ENCODE measurements around the gene FBN1.

DNA sequence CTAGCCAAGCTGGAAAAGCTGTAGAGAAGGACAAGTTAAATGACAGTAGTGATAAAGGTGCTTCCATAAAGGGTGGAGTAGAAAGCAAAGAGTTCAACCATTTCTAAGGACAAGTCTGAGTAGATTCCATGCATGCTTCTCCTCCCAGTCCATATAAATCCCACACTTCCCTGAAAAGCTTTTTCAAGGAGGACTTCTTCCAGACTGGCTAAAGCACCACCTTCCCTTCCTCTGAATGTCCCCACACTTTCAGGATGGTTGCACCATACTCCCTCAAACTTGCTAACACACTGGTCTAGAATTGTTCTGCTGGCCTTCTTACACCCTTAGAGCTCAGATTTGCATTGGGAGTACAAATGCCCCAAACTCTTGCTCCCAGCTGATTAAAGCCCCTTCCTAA is 40.9 kb downstream of the FBN1 start:
- TF ChIP-seq, protein P1, sequence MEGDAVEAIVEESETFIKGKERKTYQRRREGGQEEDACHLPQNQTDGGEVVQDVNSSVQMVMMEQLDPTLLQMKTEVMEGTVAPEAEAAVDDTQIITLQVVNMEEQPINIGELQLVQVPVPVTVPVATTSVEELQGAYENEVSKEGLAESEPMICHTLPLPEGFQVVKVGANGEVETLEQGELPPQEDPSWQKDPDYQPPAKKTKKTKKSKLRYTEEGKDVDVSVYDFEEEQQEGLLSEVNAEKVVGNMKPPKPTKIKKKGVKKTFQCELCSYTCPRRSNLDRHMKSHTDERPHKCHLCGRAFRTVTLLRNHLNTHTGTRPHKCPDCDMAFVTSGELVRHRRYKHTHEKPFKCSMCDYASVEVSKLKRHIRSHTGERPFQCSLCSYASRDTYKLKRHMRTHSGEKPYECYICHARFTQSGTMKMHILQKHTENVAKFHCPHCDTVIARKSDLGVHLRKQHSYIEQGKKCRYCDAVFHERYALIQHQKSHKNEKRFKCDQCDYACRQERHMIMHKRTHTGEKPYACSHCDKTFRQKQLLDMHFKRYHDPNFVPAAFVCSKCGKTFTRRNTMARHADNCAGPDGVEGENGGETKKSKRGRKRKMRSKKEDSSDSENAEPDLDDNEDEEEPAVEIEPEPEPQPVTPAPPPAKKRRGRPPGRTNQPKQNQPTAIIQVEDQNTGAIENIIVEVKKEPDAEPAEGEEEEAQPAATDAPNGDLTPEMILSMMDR (conservative IDR thresholded peaks at IDR 0.05 in 1 of 2, IDR thresholded peaks at IDR 0.05 in 1 of 2; ENCODE audit: extremely low read depth in 1 of 2, insufficient read depth in 1 of 2, low read depth in 1 of 2, low read length in 2 of 2): no peak
- TF ChIP-seq EZH2 (IDR thresholded peaks at IDR 0.05; ENCODE audit: borderline replicate concordance, low read length): no peak

Data from mammary epithelial cell (primary cell).